Ovary (tissue), 9 donors: ENCODE measurements around the gene TMUB1. TPM values are rescaled to one million over a fixed set of nuclear protein-coding genes. Genes with fewer than 3 reads are reported as not detected.

Experiments
- DNase-seq, 5 donors: peaks; one replicate each; pipeline ENCODE4 v3.0.0-alpha.2; 2019 to 2020
- H3K27ac ChIP-seq, 2 donors: fragments of 200-600 bp; one replicate each; pipeline versions ENCODE4 v1.5.1 to v1.8.0; 2019 to 2022
- H3K27me3 ChIP-seq: fragments of 200-600 bp; one replicate; pipeline ENCODE4 v1.8.0; 2022
- H3K36me3 ChIP-seq: fragments of 200-600 bp; sonication (generic); one replicate; pipeline ENCODE4 v1.5.1; 2019
- H3K4me1 ChIP-seq: one replicate; pipeline ENCODE4 v1.8.1; 2013; ENCODE audit warnings: mild to moderate bottlenecking, moderate library complexity; ENCODE audit not compliant: insufficient read depth
- H3K4me3 ChIP-seq: fragments of 200-600 bp; sonication (generic); one replicate; pipeline ENCODE4 v1.5.1; 2017
- H3K9me3 ChIP-seq, 2 donors: fragments of 200-600 bp in 1 of 2; sonication (generic) in 1 of 2; one replicate each; pipeline versions ENCODE4 v1.5.1 to v1.8.1; 2013 to 2019; ENCODE audit warnings: mild to moderate bottlenecking in 1 of 2, moderate library complexity in 1 of 2
- EP300 ChIP-seq: sonication (generic); formaldehyde crosslinking; IDR thresholded peaks from one replicate; pipeline ENCODE4 v1.6.1; 2017; ENCODE audit warnings: antibody characterized with exemption
- POLR2A ChIP-seq: fragments of 450-650 bp; IDR thresholded peaks from one replicate; pipeline ENCODE4 v1.6.1; 2017; ENCODE audit warnings: antibody characterized with exemption, mild to moderate bottlenecking, moderate library complexity
- WGBS, 3 donors: extraction: QIAGEN DNeasy Blood & Tissue Kit in 1 of 3; methylation state at CpG; one replicate each; pipeline versions ENCODE4 v1.1.5 to v1.1.7; 2013 to 2017; 5-methylcytosine and 5-hydroxymethylcytosine counted together
- intact Hi-C, 4 donors: fragments of 100-400 bp; cut with DNase I; formaldehyde crosslinking; loops; one replicate each; pipeline versions ENCODE4 v1.11.0 to v1.15.1; 2022 to 2023
- polyA plus RNA-seq, 2 donors: library from polyadenylated mRNA; stranded (reverse); fragments of 200-250 nt in 1 of 2; fragments of 350-450 nt in 1 of 2; fragmentation: Illumina TruSeq in 1 of 2; extraction: RNeasy Lipid Tissue Mini Kit (QIAGEN cat#74804) in 1 of 2; gene quantifications; one replicate each; pipeline ENCODE4 v1.2.3, GENCODE V29; 2013 to 2014
- total RNA-seq, 7 donors: library from RNA; depleted of rRNA in 2 of 7; stranded (reverse); fragments of >200 nt in 2 of 7; fragmentation: NEBNext Ultra II Directional in 3 of 7; extraction: Animal tissue kit (Norgen Biotek cat#: 25700) in 3 of 7; gene quantifications; one replicate each; pipeline versions ENCODE4 v1.1.0 to v1.2.4, GENCODE V29; 2016 to 2023
- TF ChIP-seq, protein P1 (sequence below), 3 donors: fragments of 450-650 bp in 2 of 3; fragments of 200-600 bp in 1 of 3; IDR thresholded peaks; one replicate each; pipeline versions ENCODE4 v1.5.1 to v1.8.0; 2016 to 2022; ENCODE audit warnings: antibody characterized with exemption in 3 of 3, mild to moderate bottlenecking in 1 of 3
- donor health status: DM: no; HTN: no; CAD: no; lungs with moderate emphysema.
- donor health status: DM: no; HTN: no; CAD: no.
- donor health status: Bipolar disorder and iron deficiency.
- donor health status: DM: yes; HTN: yes; CAD: no.
- donor health status: DM: no; HTN: no; CAD: no.
- donor health status: DM: yes; HTN: yes; CAD: no.

The TMUB1 gene
- total and polyA plus RNA-seq, 9 donors: 1.9 to 40.3 (median 28.8) TPM

DNA sequence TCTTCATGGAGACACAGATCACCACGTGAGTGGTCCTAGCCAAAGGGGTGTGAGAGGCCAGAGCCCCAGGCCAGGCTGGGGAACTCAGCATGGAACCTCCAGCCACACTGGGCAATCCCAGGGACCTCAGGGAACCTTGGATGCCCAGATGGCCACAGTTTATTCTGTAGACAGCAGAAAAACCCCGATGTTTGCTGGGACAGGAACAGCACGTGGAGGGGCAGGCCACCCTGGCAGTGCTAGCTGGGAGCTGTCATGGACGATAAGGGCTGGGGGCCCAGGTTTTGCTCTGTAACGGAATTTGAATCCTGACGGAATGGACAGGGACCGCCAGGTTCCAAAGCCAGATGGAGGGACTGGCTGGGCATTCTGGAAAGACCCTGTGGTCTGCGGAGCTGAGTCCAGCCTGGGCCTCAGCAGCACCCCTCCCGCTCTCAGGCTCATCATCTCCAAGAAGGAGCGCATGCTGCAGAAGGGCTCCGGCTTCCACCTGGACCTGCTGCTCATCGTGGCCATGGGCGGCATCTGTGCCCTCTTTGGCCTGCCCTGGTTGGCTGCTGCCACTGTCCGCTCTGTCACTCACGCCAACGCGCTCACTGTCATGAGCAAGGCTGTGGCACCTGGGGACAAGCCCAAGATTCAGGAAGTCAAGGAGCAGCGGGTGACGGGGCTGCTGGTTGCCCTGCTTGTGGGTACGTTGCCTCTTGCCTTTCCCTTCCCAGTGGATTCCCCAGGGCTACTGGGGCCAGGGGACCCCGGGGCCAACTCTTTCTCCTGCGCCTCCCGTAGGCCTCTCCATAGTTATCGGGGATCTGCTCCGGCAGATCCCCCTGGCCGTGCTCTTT, 8.3 kb downstream of the TMUB1 start:
- peak in 1 of 5 donors; percentile 38 for DNase-seq
- intact Hi-C loops: no loop called here
- TF ChIP-seq EP300: no peak
- TF ChIP-seq POLR2A: no peak
- TF ChIP-seq, protein P1, sequence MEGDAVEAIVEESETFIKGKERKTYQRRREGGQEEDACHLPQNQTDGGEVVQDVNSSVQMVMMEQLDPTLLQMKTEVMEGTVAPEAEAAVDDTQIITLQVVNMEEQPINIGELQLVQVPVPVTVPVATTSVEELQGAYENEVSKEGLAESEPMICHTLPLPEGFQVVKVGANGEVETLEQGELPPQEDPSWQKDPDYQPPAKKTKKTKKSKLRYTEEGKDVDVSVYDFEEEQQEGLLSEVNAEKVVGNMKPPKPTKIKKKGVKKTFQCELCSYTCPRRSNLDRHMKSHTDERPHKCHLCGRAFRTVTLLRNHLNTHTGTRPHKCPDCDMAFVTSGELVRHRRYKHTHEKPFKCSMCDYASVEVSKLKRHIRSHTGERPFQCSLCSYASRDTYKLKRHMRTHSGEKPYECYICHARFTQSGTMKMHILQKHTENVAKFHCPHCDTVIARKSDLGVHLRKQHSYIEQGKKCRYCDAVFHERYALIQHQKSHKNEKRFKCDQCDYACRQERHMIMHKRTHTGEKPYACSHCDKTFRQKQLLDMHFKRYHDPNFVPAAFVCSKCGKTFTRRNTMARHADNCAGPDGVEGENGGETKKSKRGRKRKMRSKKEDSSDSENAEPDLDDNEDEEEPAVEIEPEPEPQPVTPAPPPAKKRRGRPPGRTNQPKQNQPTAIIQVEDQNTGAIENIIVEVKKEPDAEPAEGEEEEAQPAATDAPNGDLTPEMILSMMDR (IDR thresholded peaks at IDR 0.05): no peak
- H3K9me3 ChIP-seq: no peaks in the 10 kb centered on the region
- peaks cover 7% of the 10 kb centered on the region for H3K4me1 ChIP-seq
- H3K27me3 ChIP-seq: no peaks in the 10 kb centered on the region
- WGBS, 3 donors: 86 to 89% (median 88%) methylated on average over 26 of the region's 26 CpGs
- H3K27ac ChIP-seq: no peak overlapping the region
- no peak overlapping the region for H3K4me3 ChIP-seq
- H3K36me3 ChIP-seq: no peaks in the 10 kb centered on the region

DNA sequence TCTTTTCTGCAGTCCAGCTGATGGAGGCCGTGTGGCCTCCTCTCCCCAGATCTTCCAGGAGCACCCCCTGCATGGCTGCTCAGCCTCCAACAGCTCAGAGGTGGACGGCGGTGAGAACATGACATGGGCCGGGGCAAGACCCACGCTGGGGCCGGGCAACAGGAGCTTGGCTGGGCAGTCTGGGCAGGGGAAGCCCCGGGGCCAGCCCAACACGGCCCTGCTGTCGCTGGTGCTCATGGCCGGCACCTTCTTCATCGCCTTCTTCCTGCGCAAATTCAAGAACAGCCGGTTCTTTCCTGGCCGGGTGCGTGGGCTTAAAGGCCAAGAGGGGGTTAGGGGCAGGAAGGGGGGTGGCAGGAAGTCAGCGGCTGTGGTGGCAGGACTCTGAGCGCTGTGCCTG, 9.3 kb downstream of the TMUB1 start:
- no peaks in the 10 kb centered on the region for H3K27me3 ChIP-seq
- no peaks in the 10 kb centered on the region for H3K9me3 ChIP-seq
- H3K4me3 ChIP-seq: no peak overlapping the region
- TF ChIP-seq POLR2A (no peak), EP300 (no peak)
- TF ChIP-seq, protein P1 (IDR thresholded peaks at IDR 0.05): no peak
- H3K4me1 ChIP-seq: peaks cover 2% of the 10 kb centered on the region
- no peaks in the 10 kb centered on the region for H3K36me3 ChIP-seq
- no peak overlapping the region for H3K27ac ChIP-seq
- 78 to 82% (median 80%) methylated on average over 17 of the region's 17 CpGs for WGBS, 3 donors
- no peak for DNase-seq
- intact Hi-C loops: no loop called here

DNA sequence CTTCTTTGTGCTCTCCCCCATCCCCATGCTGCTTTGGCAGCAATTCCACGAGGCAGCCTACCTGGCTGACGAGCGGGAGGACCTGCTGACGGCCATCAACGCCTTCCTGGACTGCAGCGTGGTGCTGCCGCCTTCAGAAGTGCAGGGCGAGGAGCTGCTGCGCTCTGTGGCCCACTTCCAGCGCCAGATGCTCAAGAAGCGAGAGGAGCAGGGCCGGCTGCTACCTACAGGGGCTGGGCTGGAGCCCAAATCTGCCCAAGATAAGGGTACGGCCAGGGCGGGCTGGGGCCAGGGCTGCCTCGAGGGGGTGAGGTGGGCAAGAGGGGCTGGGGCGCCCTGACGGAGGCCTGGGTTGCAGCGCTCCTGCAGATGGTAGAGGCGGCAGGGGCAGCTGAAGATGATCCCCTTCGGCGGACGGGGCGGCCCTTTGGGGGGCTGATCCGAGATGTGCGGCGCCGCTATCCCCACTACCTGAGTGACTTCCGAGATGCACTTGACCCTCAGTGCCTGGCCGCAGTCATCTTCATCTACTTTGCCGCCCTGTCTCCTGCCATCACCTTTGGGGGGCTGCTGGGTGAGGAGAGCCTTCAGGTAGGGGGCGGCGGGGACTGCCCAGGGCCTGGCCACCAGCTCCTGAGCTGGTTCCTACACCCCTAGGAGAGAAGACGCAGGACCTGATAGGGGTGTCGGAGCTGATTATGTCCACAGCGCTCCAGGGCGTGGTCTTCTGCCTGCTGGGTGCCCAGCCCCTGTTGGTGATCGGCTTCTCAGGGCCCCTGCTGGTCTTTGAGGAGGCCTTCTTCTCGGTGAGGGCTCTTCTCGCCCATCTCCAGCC, 12.0 kb downstream of the TMUB1 start:
- no peak overlapping the region for H3K27ac ChIP-seq
- H3K36me3 ChIP-seq: no peaks in the 10 kb centered on the region
- 87 to 90% (median 87%) methylated on average over 38 to 39 of the region's 39 CpGs for WGBS, 3 donors
- intact Hi-C loops: no loop called here
- no peaks in the 10 kb centered on the region for H3K9me3 ChIP-seq
- no peaks in the 10 kb centered on the region for H3K4me1 ChIP-seq
- TF ChIP-seq, protein P1 (IDR thresholded peaks at IDR 0.05): no peak
- TF ChIP-seq EP300 (no peak), POLR2A (no peak)
- H3K4me3 ChIP-seq: no peak overlapping the region
- no peak for DNase-seq
- H3K27me3 ChIP-seq: no peaks in the 10 kb centered on the region

DNA sequence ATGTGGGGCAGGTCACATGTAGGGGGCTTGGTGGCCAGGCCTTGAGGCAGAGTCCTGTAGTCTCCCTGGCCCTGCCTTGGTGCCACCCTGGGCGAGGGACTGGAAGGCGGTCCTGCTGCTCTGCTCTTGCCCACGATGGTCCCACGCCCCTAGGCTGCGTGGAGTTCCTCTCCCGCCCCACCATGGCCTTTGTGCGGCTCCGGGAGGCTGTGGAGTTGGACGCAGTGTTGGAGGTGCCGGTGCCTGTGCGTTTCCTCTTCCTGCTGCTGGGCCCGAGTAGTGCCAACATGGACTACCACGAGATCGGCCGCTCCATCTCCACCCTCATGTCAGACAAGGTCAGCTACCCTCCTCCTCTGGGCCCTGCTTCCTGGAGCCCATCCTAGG, 12.7 kb downstream of the TMUB1 start:
- no peaks in the 10 kb centered on the region for H3K4me1 ChIP-seq
- H3K27me3 ChIP-seq: no peaks in the 10 kb centered on the region
- H3K9me3 ChIP-seq: no peaks in the 10 kb centered on the region
- no peak overlapping the region for H3K4me3 ChIP-seq
- TF ChIP-seq POLR2A: no peak
- TF ChIP-seq, protein P1 (IDR thresholded peaks at IDR 0.05): no peak
- no peak for TF ChIP-seq EP300
- no peak for DNase-seq
- intact Hi-C loops: no loop called here
- no peak overlapping the region for H3K27ac ChIP-seq
- 88 to 89% (median 88%) methylated on average over 12 to 15 of the region's 15 CpGs for WGBS, 3 donors
- H3K36me3 ChIP-seq: no peaks in the 10 kb centered on the region
